SU-DHL-6 (cell line): ENCODE measurements around the gene ELOF1.
A peak's percentile ranks its signal among the peaks of the same experiment; 100 is the strongest.

Experiments
- H2AFZ ChIP-seq: fragments of 200-600 bp; sonication (generic); 2 replicates; pipeline ENCODE4 v1.6.1; 2014; ENCODE audit warnings: low read depth, mild to moderate bottlenecking, moderate library complexity, mixed read lengths, antibody characterized with exemption, low read length; ENCODE audit not compliant: severe bottlenecking
- H3F3A ChIP-seq: fragments of 200-600 bp; shearing (Covaris generic); 2 replicates; pipeline ENCODE4 v1.6.0; 2016; ENCODE audit warnings: antibody characterized with exemption, mild to moderate bottlenecking; ENCODE audit not compliant: insufficient read depth
- H3K27ac ChIP-seq: fragments of 200-600 bp; sonication (generic); 2 replicates; pipeline ENCODE4 v1.5.1; 2016; ENCODE audit warnings: low read depth, mild to moderate bottlenecking, low read length, moderate library complexity, mixed read lengths
- H3K27me3 ChIP-seq: fragments of 200-600 bp; sonication (generic), shearing (Covaris generic); 2 replicates; pipeline ENCODE4 v1.6.0; 2014; ENCODE audit warnings: mild to moderate bottlenecking, low read length
- H3K36me3 ChIP-seq: fragments of 200-600 bp; sonication (generic); 2 replicates; pipeline ENCODE4 v1.6.1; 2014; ENCODE audit warnings: mild to moderate bottlenecking, low read length, mixed read lengths
- H3K4me2 ChIP-seq: fragments of 300-600, 200-600 bp; shearing (Covaris generic), sonication (generic); 2 replicates; pipeline ENCODE4 v1.6.0; 2014; ENCODE audit warnings: low read length, low read depth, mild to moderate bottlenecking; ENCODE audit not compliant: poor library complexity, severe bottlenecking
- H3K4me3 ChIP-seq: fragments of 200-600 bp; sonication (generic); 2 replicates; pipeline ENCODE4 v1.5.1; 2014; ENCODE audit warnings: antibody characterized with exemption, low read length, mild to moderate bottlenecking, mixed read lengths; ENCODE audit not compliant: insufficient read depth, poor library complexity, severe bottlenecking
- H3K79me2 ChIP-seq: fragments of 200-600 bp; sonication (generic); 2 replicates; pipeline ENCODE4 v1.6.1; 2014; ENCODE audit warnings: mild to moderate bottlenecking, low read length, moderate library complexity; ENCODE audit not compliant: insufficient read depth
- H3K9ac ChIP-seq: fragments of 200-600 bp; sonication (generic); 2 replicates; pipeline ENCODE4 v1.7.0; 2014; ENCODE audit warnings: mild to moderate bottlenecking, low read length
- H3K9me2 ChIP-seq: fragments of 200-600 bp; sonication (generic); replicated peaks from 2 replicates; pipeline ENCODE4 v1.6.1; 2014; ENCODE audit warnings: low read length; ENCODE audit not compliant: insufficient read depth
- H3K9me3 ChIP-seq: fragments of 200-600 bp; sonication (generic); 2 replicates; pipeline ENCODE4 v1.6.1; 2014; ENCODE audit warnings: low read length, mixed read lengths; ENCODE audit not compliant: insufficient read depth
- H4K20me1 ChIP-seq: fragments of 200-600 bp; sonication (generic); 2 replicates; pipeline ENCODE4 v1.6.1; 2014; ENCODE audit warnings: low read depth, mild to moderate bottlenecking, antibody characterized with exemption, low read length, moderate library complexity, mixed read lengths
- CTCF ChIP-seq: fragments of 200-600 bp; sonication (generic); IDR thresholded peaks from one replicate; pipeline ENCODE4 v1.5.1; 2017; ENCODE audit warnings: antibody characterized with exemption, mild to moderate bottlenecking, low read length, moderate library complexity; ENCODE audit not compliant: insufficient read depth, poor library complexity, severe bottlenecking
- EZH2phosphoT487 ChIP-seq: fragments of 200-600 bp; sonication (generic), shearing (Covaris generic); conservative IDR thresholded peaks from 2 replicates; pipeline ENCODE4 v1.6.1; 2018; ENCODE audit warnings: mild to moderate bottlenecking, antibody characterized with exemption, low read length, moderate library complexity, mixed read lengths

ELOF1 gene

GRCh38 chr19:11598103-11598483 is 39.1 kb upstream of the ELOF1 start:
- H3K27ac ChIP-seq: peak overlapping the region; percentile 33; the same call in 1 of the 2 replicates
- peaks cover 22% of the 10 kb centered on the region for H3K79me2 ChIP-seq
- no peak overlapping the region for H2AFZ ChIP-seq
- no peaks in the 10 kb centered on the region for H3K9me3 ChIP-seq
- no peaks in the 10 kb centered on the region for H3K27me3 ChIP-seq
- no peak for TF ChIP-seq CTCF
- no peak for TF ChIP-seq EZH2phosphoT487
- no peaks in the 10 kb centered on the region for H3K36me3 ChIP-seq
- no peaks in the 10 kb centered on the region for H3K9me2 ChIP-seq
- H3K4me3 ChIP-seq: peak overlapping the region; percentile 83
- H3F3A ChIP-seq: no peaks in the 10 kb centered on the region; the same call in 1 of the 2 replicates
- peak overlapping the region; percentile 82 for H3K9ac ChIP-seq
- H4K20me1 ChIP-seq: no peaks in the 10 kb centered on the region
- H3K4me2 ChIP-seq: peak overlapping the region; percentile 74

GRCh38 chr19:11597202-11598102 is 38.4 kb upstream of the ELOF1 start, which contains the start of gene ZNF627:
Gene ZNF627 (plus strand): TSS chr19:11597483. CDS start chr19:11597628, 145 bp downstream.
- peaks cover 19% of the 10 kb centered on the region for H3K79me2 ChIP-seq
- H3K27ac ChIP-seq: peak within 1 kb of the TSS; percentile 33

GRCh38 chr19:11596156-11596555 is 37.1 kb upstream of the ELOF1 start:
- H3K9ac ChIP-seq: no peak overlapping the region
- no peak overlapping the region for H3K27ac ChIP-seq
- TF ChIP-seq EZH2phosphoT487 (no peak), CTCF (no peak)
- no peak overlapping the region for H3K4me3 ChIP-seq
- H3K9me3 ChIP-seq: no peaks in the 10 kb centered on the region
- no peaks in the 10 kb centered on the region for H3K36me3 ChIP-seq
- no peaks in the 10 kb centered on the region for H3K9me2 ChIP-seq
- H3K79me2 ChIP-seq: peaks cover 19% of the 10 kb centered on the region
- no peaks in the 10 kb centered on the region for H3K27me3 ChIP-seq
- no peaks in the 10 kb centered on the region for H4K20me1 ChIP-seq
- no peak overlapping the region for H2AFZ ChIP-seq
- no peak overlapping the region for H3K4me2 ChIP-seq
- no peaks in the 10 kb centered on the region; the same call in 1 of the 2 replicates for H3F3A ChIP-seq

More at GRCh38 chr19:11597202-11598102, 38.4 kb upstream of the ELOF1 start, which contains the start of gene ZNF627:
- Histone ChIP-seq H4K20me1 (no peaks in the 10 kb centered on the region), H3F3A (no peaks in the 10 kb centered on the region; the same call in 1 of the 2 replicates), H3K4me2 (peak within 1 kb of the TSS; percentile 74), H3K27me3 (no peaks in the 10 kb centered on the region), H3K9ac (peak within 1 kb of the TSS; percentile 82), H3K4me3 (peak within 1 kb of the TSS; percentile 83), H2AFZ (peak within 1 kb of the TSS; percentile 45), H3K9me2 (no peaks in the 10 kb centered on the region), H3K9me3 (no peaks in the 10 kb centered on the region), H3K36me3 (no peaks in the 10 kb centered on the region)
- TF ChIP-seq EZH2phosphoT487: no peak
- no peak for TF ChIP-seq CTCF
